Activated CD4-positive, alpha-beta T cell treated with anti-CD3 and anti-CD28 coated beads, Interleukin-2, amount 50 U/mL, for 1 hour (primary cell): ENCODE results near the gene NADK.

ENCODE experiments used
- DNase-seq: peaks from one replicate; pipeline ENCODE4 v3.0.0-alpha.2; 2020

NADK gene, protein sequence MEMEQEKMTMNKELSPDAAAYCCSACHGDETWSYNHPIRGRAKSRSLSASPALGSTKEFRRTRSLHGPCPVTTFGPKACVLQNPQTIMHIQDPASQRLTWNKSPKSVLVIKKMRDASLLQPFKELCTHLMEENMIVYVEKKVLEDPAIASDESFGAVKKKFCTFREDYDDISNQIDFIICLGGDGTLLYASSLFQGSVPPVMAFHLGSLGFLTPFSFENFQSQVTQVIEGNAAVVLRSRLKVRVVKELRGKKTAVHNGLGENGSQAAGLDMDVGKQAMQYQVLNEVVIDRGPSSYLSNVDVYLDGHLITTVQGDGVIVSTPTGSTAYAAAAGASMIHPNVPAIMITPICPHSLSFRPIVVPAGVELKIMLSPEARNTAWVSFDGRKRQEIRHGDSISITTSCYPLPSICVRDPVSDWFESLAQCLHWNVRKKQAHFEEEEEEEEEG

DNA sequence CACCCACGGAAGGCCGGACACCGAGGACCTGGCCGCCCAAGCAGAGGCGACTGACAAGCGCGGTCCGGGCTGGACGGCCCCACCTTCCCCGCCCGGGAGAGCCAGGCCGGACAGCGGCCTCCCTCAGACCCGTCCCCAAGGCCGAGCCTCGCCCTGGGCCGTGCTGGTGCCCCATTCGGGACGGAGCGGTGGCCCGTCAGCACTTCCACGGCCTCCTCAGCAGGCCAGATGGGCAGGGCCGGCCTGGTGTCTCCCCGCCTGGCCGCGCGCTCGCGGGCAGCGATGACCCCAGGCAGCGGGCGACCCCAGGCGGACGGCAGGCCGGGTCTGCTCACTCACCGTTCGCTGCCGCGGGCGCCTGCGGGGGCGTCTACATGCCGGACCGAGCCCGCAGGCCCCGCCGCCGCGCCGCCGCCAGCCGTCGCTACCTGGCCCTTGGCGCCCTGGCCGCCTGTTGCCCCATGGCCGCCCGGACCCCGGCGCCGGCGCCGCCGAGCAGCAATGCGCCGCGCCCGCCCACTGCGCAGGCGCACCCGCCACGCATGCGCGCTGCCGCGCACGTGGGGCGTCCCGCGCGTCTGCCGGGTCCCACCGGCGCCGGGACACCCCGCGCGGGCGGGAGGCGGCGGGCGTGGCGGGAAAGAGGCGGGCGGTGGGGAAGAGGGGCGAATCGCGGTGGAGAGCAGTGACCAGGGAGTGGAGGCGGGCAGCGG lies at the start of gene NADK:
TSS of gene NADK (minus strand) at position 521 of the 713 bp plus-strand sequence. CDS start 13,064 bp downstream, outside the sequence.
- DNase-seq = peak; percentile 62

DNA sequence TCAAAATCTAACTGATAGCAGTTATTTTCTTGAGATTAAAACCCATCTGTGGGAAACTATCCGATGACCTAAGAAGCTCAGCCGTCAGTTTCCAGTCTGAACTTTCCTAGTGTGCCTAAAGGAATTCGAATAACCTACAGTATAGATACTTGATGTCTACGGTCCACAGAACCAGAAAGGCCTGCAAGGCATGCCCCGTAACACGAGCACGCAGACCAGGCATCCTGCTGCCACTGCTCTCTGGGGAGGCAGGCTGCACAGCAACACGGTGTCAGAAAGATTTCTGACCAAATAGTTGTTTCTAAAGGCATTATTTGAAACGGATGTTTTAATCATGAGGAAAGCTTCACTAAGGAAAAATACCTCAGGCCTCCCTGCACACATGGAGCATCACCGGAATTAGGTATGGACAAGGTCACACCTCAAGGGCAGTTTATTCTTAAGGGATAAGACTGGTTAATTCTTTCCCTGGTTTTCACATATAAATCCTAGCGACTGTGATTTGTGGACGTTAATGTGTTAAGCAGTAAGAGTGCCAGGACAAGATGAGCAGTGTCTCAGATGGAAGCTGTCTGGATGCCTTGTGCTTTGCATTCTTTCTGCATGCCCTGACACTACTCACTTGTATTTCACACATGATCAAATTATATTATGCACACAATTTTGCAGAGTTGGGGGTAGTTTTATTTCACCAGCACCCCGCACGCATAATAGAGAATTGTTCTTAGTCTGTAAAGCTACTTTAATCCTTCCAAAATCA lies 49.0 kb upstream of the NADK start:
- no peak for DNase-seq

DNA sequence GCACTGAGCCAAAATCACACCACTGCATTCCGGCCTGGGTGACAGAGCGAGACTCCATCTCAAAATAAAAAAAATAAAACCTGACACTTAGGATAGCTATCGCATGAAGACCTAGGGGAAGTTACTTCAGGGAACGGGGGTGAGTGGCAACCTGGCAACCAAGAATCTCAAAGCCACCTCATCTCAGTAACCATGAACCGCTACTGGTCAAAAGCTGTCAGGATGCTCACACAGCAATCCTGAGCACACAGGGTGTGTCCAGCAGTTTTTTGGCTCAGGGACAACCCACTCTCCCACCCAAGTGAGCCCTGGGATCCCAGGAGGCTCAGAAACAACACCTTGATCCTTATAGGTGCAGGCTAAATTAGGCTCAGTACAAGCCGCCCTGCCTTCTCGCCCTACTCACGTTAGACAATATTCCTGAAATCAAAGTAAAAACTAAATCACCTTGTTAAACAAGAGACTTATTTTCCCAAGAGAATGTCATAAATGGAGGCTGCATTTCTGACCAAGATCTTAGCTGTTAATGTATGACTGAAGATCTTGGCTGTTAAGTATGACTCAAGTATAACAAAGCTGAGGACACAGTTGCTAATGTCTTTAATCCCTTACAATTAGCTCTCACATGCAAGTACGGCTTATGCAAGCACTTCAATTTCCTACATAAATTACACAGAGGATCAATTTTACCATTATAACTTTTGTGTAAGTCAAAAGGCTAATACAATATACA lies 48.3 kb upstream of the NADK start:
- DNase-seq = no peak

DNA sequence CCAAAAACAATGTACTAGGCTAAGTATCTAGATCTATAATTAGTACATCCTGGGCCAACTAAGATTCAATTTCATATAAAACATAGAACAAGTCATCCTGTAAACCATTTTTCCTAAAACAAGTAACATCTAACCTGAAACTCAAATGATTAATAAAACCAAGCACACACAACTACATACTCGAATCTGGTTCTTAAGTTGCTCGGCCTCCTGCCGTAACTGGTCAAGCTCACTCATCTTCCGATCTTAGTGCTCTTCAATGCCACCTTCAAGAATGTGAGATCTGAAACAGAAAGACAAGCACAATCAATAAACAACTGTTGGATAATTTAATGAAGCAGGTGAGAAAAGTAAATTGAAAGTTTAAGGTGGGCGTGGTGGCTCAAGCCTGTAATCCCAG lies 46.9 kb upstream of the NADK start:
- no peak for DNase-seq

DNA sequence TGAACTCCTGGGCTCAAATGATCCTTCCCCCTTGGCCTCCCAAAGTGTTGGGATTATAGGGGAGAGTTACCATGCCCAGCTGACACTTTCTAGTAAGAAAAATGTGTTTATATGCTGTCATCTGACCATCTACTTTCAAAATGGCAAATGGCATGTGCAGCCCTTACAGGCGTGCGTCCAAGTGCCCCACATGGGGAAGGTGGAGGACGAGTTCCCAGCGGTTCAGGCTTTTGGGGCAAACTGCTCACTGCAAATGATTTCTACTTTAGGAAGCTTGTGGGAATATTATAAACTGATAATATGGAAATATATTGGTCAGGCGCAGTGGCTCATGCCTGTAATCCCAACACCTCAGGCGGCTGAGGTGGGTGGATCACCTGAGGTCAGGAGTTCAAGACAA lies 41.5 kb upstream of the NADK start:
- no peak for DNase-seq

DNA sequence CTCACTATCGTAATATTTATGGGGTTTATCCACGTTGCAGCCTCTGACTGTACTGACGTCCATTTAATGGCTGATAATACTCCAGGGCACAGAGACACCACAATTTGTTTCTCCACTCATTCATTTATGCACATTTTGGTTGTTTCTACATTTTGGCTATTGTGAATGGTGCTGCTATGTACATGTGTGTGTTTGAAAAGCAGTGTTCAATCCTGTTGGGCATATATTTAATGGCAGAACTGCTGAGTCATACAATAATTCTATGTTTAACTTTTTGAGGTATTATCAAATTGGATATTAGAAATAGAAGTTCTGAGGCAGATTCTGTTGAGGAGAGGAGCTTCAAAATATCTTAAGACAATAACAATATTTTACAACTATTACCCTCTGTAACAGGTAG lies 39.0 kb upstream of the NADK start:
- DNase-seq = no peak

DNA sequence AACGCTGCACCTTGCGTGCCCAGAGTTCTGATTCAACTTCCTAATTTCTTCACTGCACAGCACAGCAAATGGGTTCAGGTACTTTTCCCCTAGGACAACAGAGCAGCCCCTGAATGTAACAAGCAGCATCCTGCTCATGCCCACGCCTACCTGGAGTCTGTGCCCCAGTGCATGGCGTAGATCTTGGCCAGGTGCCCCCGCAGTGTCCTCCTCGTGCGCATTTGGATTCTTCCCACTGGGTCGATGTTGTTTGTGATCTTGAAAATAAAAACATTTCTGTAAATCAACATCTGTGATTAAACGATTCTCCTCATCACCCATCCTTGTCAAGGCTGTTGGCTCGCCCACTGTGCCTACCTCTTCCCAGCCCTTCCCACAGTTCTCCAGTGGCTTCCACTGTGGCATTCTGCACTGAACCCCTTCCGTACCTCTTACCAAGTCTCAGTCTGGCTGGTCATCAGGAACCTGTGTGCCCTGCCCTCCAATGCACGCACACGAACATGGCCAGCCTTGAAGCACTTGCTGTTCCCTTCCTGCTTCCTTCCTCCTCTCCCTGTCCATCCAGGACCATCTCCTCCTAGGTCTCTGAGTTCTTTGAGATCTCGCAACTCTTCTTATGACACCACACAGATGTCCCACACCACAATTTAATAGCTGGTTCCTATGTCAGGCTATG lies 37.5 kb upstream of the NADK start:
- no peak for DNase-seq

DNA sequence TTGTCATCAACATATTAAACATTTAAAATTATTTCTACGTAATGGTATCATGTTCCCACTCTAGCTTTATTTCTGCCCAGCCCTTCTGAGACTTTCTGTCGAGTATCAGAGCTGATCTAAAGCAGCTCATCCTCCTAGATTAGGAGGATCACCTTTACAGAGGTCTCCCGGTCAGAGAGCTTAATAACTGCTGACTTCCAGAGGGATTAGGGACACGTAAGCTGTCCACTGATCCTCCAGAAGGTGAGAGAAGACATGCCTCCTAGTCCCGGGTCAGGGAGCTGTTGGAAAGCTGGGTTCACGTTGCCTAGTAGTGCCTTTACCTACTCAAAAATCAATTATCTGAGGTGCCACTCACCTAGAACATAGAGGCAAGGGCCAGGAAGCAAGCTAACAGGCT lies 31.2 kb upstream of the NADK start:
- DNase-seq = no peak

DNA sequence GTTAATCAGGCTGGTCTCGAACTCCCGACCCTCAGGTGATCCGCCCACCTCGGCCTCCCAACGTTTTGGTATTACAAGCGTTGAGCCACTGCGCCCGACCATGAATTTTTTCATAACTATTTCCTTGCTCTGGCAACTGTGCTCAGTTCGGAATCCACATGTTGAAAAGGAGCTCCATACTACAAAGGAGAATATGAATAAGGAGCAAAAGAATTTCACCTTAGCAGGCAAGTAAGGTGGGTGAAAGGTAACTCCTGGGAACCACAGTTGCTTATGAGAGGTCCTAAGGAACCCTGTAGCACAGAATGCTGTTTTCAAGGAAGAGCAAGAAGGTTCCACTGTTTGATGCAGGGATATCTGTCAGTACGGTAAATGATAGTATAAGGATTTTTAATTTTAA lies 29.9 kb upstream of the NADK start:
- no peak for DNase-seq

DNA sequence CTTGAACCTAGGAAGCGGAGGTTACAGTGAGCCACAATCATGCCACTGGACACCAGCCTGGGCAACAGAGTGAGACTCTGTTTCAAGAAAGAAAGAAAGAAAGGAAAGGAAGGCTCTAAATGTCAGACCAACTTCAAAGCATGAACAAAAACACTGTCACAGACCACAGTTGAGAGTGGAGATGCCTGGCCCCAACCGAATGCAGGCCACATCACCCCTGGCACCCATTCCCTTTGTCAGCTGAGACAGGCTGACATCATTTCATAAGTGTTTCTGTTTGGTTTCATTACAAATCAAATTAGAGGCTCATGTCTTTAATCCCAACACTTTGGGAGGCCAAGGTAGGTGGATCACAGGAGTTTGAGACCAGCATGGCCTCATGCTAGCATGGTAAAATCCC lies 28.6 kb upstream of the NADK start:
- DNase-seq = no peak

DNA sequence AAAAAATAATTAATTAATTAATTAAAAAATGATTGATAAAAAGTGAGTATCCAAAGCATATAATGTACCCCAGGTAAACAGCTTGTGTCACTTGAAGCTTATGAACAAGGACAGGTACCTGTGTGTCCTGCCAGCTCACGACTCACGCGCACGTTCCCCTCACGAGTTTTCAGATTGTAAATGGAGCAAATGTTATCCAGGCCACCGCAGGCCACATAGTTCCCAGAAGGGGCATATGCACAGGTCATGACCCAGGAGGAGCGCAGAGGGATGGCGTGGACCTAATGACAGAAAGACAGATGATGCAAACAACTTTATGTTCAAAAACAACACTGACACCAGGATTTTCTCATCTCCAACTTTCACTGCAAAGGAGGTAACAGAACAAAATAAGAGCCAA lies 26.0 kb upstream of the NADK start:
- DNase-seq = no peak

DNA sequence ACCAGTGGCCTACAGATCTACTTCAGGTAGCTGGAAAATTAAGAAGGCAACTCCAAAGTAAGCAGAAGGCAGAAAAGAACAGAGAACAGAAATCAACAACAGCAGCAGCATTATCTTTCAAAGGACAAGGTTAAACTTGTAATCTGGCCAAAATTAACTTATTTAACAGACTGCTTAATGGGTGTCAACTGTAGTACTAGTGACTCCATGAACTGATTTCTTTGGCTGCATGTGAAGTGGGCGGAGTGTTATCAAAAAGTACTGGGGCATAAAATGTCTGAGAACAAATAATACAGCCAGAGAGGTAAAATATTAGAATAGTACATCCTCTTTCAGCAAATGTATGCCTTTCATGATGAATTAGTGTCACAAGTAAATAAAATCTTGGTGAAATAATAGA lies 24.6 kb upstream of the NADK start:
- no peak for DNase-seq

DNA sequence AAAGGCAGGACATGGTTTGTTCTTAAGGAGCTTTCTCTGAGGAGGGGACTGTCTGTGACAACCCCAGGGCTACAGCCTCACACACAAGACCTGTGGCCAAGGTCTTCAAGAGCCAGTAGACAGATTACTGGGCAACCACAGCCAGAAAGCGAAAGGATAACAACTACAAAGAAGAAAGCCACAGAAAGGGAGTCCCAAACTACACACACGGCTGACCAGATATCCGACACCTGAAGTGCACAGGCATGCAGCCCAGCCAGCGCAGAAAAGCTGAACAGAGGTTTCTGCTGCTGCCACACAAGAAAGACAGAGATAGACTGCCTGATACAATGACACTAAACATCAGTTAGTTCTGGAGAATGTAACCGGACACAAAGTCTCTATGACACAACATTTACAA lies 21.4 kb upstream of the NADK start:
- DNase-seq = no peak

DNA sequence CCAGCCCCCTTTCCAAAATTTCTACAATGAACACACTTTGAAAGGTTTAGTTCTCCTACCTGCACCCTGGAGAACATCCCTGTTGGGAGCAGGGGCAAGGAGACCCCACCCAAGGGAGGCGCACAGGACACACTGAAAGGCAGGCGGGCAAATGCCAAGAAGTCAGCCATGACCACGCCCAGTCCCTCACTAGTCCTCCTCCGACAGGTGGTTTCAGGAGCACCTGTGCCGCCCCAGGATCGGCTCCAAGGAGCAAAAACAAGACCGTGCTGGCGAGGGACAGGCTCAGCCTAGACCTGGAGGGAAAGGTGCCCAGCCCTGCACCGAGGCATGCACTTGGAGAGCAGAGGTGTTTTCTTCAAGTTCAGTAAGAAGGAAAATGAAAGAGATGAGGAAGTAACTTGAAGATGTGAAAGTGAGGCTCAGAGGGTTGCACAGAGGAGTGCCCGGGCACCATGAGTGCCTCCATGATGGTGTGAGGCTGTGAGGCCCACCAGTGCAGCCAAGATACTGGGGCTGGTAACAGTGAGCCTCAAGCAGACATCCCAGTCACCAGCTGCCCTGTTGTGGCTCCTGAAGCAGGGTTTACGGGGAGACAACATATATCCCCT lies 19.6 kb upstream of the NADK start:
- DNase-seq = no peak

DNA sequence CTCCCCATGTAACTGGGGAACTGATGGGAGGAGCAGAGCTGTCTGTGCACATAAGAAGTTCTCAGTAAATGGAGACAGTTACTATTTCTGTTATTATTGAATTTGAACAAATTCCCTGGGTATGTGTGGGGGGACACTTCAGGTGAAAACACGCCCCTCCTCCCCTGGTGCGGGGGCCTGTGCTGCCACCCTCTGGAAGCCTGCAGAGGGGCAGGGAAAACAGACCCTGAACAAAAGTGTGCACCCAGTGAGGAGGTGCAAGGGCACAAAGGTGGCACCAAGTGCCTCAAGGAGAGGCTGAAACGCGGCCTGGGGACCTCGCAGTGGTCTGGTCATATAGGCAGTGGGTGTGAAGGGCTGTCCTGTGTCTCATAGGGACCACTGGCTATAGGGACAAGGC lies 18.2 kb upstream of the NADK start:
- DNase-seq = peak; percentile 22

DNA sequence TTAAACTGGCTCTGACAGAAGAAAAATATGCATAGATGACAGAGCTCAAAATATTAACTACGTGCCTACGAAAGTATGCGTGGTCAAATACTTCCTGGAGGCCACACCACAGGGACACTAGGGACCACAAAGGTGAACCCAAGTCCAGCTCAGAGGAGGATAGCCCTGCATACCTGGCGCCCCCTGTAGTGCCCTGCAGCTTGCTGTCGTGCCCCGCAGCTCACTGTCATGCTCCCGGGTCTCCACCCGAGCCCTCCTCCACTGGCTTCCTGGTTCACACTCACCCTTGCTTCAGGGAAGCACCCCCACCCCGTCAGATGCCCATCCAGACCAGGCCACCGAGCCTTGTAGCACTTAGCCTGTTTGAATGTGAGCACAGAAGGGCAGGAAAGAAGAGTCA lies 16.7 kb upstream of the NADK start:
- no peak for DNase-seq

DNA sequence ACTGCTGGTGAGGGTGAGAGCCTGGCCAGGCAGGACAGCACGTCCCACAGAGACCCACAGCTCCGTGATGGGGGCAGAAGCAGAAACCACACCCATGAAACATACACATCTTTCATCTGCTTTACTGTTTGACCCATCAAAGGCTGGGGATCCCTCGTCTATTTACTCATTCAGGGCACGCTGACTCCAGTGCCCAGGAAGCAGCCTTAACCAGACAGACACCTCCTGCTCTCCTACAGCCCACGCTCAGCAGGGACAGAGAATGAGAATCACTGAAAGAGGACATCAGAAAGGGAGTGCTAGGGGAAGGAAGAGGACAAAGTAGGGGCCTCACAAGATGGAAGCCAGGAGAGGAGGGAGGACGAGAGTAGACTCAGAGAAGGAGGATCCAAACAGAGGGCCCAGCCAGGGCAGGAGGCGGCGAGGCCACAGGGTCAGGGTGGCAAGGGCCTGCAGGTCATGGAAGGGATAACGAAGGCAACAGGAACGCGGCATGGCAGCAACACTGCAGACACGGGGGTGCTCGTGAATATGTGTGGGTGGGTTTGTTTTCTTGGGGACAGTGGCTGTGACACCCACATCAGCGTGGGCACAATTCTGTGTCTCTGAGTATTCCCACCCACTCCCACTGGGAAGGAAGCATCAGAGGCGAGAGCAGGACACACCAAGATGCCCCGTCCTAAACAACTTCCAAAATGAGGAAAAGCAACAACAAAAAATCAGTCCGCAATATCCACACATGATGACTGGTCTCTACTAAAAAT lies 15.4 kb upstream of the NADK start:
- DNase-seq = no peak

DNA sequence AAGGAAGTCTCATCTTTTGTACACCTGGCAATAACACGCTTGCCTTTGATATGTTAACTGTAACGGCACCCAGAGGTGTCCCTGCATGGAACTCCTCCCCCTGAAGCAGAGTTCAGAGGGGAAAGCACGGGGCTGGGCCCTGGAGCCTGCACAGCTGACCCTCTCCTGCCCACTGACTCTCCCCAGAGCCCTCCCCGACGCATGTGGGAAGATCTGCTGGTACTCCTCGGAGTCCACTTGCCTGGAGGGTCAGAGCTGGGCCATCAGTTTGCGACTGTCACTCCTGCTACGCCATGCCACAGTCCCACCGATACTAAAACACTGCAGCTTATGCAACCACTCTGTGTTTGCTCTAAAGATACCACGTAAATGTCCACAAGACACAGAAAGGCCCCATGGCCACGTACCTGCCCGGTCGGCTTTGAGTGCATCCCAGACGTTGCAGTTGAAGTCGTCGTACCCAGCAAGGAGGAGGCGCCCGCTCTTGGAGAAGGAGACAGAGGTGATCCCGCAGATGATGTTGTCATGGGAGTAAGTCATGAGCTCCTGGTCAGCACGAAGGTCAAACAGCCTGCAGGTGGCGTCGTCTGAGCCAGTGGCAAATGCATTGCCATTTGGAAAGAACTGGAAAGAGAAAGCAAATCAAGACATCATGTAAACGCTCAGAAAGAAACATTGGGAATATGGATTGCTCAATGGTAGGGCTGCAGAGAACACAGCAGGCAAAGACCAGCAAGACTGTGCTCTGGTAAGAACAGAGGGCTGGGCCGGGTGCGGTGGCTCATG lies 10.6 kb upstream of the NADK start:
- DNase-seq = no peak

DNA sequence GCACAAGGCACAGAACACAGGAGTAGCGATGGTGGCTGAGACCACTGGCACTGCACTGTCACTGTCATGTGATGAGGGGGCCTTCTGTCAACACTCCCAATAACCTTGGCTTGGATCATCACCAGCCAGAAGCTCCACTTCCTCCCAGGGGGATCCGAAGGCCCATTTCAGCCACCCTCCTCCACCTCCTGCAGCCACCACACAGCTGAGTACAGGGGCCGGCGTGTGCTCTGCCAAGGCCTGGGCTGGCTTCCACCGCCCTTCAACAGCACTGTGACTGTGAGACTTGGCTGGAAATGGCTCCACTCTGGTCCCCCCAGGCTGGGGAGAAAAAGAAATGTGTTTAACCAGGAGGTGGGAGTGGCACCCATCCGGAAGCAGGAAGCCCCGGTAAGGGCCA lies 9.9 kb upstream of the NADK start:
- DNase-seq = no peak
